DND-41 (cell line): ENCODE results near the gene AIM2.

Source experiments
- CTCF ChIP-seq: IDR thresholded peaks from 2 replicates; pipeline ENCODE4 v1.5.1; 2012; ENCODE audit warnings: borderline replicate concordance, low read length, moderate library complexity, mild to moderate bottlenecking; ENCODE audit not compliant: poor library complexity, severe bottlenecking; ENCODE audit errors: extremely low read depth
- EZH2 ChIP-seq: IDR thresholded peaks from 3 replicates; pipeline ENCODE4 v1.6.1; 2012; ENCODE audit warnings: borderline replicate concordance, low read depth, mild to moderate bottlenecking, moderate library complexity, low read length, inconsistent platforms; ENCODE audit not compliant: severe bottlenecking

DNA sequence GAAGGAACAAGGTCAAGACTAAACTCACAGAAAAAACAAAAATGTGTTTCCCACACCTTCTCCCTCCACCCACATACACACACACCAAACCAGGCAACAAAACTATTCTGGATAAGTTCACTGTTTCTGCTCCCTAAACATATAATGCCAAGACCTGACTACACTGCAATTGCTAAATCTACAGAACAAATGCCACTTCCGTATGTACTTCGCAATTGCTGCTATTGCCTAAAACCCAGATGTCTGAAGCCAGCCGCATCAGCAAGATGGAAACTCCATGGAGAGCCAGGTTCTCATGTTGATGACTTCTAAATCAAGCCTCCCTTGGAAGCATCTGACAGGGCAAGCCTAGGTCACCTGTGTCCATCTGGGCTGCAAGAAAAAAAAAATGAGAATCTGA lies 8.3 kb upstream of the AIM2 start:
- no peak for TF ChIP-seq CTCF
- TF ChIP-seq EZH2: no peak
